CD4-positive, alpha-beta T cell treated with Interleukin-12 subunit alpha and Interleukin-12 subunit beta, for 1 hour (primary cell): ENCODE data around the gene NISCH.
"Not testable (repeated sequence)": the region's sequence is repeated elsewhere in the genome, so short reads cannot be mapped to it uniquely, and the experiment has no call there.

ENCODE experiments used
- DNase-seq: peaks from one replicate; pipeline ENCODE4 v3.0.0-alpha.2; 2020

Gene NISCH

DNA sequence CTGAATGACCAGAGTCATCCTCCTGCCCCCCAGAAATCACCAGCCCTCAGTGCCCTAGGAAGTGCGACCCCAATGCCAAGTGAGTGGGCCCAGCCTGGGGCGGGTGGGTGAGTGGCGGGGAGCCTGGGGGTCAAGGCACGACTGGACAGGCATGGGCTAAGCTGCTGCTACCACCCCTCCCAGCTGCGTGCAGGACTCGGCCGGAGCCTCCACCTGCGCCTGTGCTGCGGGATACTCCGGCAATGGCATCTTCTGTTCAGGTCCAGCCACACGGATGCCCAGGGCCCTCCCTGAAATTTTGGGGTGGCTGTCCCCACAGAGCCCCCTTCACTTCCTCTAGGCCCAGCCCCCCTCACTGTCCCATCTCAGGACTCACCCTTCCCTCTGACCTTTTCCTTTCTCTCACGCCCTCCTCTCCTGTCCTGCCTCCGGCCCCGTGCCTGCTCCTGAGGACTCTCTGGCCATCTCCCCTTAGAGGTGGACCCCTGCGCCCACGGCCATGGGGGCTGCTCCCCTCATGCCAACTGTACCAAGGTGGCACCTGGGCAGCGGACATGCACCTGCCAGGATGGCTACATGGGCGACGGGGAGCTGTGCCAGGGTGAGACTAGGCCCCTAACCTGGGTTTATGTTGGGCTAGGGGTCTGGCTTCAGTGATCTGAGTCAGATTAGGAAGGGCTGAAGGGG lies 61.2 kb downstream of the NISCH start:
- no peak for DNase-seq

GRCh38 chr3:52517796-52518722 lies 62.7 kb downstream of the NISCH start:
- no peak for DNase-seq

GRCh38 chr3:52518723-52519444 lies 63.5 kb downstream of the NISCH start:
- no peak for DNase-seq

DNA sequence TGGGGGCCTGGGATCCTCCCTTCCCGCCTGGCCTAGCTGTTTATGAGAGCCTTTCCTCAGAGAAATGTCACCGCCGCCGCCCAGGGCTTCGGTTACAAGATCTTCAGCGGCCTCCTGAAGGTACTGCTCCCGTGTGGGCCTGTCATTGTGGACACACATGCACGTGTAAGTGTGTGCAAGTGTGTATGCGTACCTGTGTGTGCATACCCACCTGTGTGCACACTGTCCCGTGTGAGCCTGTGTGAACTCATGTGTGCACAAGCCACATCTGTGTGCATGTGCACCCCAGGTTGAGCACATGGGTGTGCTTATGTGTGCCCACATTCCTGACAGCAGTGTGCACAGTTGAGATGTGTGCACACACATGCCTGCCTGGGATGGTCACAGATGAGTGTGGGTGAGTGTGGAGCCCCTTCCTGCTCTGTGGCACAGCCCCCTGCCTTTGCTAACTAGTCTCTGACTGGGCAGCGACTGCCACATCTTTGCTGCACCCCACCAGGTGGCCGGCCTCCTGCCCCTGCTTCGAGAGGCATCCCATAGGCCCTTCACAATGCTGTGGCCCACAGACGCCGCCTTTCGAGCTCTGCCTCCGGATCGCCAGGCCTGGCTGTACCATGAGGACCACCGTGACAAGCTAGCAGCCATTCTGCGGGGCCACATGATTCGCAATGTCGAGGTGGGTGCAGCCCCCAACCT lies 64.2 kb downstream of the NISCH start:
- DNase-seq = no peak

DNA sequence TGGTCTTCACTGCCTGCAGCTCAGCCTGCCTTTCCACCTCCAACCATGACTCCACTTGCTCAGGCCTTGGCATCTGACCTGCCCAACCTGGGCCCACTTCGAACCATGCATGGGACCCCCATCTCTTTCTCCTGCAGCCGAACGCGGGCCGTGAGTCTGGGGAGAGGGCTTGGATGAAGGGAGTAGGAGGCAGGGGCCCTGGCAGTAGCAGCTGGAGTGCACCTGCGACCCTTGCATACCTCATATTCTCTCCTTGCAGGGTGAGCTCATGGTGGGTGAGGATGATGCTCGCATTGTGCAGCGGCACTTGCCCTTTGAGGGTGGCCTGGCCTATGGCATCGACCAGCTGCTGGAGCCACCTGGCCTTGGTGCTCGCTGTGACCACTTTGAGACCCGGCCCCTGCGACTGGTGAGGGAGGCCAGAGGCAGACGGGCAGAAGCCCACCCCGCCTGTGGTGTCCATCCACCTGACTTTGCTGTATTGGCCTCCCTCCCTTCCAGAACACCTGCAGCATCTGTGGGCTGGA lies 64.8 kb downstream of the NISCH start:
- no peak for DNase-seq

DNA sequence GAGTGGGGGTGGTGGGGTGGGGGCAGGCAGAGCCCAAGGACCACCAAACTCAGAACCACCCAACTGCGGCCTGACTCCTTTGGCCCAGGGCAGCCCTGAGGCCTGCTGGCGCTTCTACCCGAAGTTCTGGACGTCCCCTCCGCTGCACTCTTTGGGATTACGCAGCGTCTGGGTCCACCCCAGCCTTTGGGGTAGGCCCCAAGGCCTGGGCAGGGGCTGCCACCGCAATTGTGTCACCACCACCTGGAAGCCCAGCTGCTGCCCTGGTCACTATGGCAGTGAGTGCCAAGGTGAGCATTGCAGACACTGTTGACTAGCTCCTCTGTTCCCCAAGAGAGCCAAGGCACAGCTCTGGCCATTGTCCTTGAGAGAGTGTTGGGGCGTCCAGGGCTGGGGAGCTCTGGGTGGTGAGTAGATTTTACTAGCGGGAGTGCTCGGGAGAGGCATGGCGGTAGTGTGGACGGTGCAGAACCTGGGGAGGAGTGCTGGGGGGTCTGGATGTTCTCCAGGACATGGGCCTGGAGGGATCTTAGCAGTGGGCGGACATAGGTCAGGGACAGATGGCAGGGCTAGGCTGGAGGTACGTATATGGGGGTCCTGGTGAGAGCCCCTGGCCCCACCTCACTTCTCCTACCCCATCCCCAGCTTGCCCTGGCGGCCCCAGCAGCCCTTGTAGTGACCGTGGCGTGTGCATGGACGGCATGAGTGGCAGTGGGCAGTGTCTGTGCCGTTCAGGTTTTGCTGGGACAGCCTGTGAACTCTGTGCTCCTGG lies 65.5 kb downstream of the NISCH start:
- DNase-seq = no peak

GRCh38 chr3:52521488-52521824 lies 66.1 kb downstream of the NISCH start:
- no peak for DNase-seq

DNA sequence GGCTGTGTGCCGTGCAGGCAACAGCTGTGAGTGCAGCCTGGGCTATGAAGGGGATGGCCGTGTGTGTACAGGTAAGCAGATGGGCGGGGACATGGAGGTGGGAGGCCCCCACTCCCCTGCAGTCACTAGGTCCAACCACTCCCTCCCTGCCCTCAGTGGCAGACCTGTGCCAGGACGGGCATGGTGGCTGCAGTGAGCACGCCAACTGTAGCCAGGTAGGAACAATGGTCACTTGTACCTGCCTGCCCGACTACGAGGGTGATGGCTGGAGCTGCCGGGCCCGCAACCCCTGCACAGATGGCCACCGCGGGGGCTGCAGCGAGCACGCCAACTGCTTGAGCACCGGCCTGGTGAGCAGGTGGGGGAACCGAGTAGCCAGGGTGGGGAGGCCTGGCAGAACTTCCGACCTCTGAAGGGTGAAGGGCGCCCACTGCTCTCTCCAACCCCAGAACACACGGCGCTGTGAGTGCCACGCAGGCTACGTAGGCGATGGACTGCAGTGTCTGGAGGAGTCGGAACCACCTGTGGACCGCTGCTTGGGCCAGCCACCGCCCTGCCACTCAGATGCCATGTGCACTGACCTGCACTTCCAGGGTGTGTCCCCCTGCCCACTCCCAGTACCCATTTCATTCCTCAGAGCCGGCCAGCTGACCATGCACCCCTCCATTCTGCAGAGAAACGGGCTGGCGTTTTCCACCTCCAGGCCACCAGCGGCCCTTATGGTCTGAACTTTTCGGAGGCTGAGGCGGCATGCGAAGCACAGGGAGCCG lies 66.7 kb downstream of the NISCH start:
- DNase-seq = no peak

GRCh38 chr3:52522651-52523251 lies 67.3 kb downstream of the NISCH start:
- no peak for DNase-seq

DNA sequence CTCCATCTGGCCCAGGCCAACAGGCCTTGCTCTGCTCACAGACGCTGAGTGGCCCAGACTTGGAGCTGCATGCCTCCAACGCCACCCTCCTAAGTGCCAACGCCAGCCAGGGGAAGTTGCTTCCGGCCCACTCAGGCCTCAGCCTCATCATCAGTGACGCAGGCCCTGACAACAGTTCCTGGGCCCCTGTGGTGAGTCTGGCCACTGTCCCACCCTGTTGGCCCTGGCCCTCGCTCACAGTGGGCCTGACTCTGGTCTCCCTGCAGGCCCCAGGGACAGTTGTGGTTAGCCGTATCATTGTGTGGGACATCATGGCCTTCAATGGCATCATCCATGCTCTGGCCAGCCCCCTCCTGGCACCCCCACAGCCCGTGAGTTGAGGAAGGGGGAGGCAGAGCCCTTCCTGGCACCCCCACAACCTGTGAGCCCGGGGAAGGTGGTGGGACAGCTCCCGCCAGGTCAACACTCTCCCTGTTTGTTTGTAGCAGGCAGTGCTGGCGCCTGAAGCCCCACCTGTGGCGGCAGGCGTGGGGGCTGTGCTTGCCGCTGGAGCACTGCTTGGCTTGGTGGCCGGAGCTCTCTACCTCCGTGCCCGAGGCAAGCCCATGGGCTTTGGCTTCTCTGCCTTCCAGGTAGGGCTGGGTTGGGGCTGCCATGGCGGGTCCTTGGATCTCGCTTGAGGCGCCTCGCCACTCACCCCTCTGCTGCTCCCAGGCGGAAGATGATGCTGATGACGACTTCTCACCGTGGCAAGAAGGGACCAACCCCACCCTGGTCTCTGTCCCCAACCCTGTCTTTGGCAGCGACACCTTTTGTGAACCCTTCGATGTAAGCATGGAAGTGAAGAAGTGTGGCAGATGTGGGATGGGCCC lies 68.2 kb downstream of the NISCH start:
- no peak for DNase-seq

DNA sequence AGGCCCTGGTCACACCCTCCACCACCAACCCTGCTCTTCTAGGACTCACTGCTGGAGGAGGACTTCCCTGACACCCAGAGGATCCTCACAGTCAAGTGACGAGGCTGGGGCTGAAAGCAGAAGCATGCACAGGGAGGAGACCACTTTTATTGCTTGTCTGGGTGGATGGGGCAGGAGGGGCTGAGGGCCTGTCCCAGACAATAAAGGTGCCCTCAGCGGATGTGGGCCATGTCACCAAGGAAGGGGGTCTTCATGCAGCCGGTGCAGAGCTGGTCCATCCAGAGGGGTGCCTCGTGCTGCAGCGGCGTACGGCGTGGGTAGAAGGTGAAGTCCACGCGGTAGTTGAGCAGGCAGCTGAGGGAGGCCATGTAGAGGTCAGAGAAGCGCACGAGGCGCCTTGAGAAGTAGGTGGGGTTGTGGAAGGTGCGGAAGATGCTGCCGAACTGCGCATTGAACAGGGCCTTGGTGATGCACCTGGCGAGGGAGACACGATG lies 68.9 kb downstream of the NISCH start:
- no peak for DNase-seq

DNA sequence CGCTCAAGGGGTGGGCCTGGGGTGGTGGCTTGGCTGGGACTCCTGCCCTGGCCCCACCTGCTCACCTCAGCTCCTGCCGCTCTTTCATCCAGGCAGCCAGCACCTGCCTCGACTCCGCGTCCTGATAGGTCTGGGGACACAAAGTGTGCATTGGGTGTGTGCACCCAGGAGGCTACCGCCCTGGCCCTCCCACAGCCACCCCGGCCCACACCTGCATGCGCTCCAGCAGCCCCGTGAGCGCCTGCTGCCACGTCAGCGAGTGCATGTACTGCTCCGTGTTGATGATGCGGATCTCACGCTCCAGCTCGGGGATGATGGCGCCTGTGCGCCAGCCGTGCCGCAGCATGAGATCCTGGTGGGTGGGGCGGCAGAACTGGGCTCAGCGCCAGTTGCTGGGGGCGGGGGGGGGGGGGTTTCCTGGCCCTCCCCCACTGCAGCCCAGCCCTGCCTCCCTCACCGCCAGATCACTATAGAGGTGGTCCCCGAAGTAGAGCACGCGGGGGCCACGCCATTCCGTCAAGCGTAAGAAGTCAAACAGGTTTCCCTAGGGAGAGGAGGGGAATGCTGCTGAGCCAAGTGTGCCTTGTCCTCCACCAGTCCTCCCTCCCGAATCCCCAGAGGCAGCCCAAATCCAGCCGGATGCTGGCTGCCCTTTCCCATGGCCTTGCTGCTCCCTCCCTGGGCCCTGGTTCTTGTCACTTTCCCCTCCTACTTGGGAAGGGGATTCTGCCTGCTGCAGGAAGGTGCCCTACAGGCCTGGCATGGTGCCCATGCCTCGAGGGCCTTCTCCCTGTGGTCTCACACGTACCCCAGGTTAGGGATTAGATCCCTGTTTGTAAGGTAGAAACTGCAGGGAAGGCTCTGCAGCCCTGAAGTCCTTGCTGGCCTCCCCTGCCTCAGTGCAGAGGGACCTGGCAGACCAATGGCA lies 69.6 kb downstream of the NISCH start:
- DNase-seq = no peak

- no peak for DNase-seq
Observed at GRCh38 chr3:52525680-52526561, 70.5 kb downstream of the NISCH start.

- not testable (repeated sequence) for DNase-seq
Observed at GRCh38 chr3:52526671-52527038, 71.3 kb downstream of the NISCH start.

GRCh38 chr3:52527039-52527731 lies 71.8 kb downstream of the NISCH start:
- no peak for DNase-seq

- DNase-seq = no peak
Observed at GRCh38 chr3:52527732-52528585, 72.6 kb downstream of the NISCH start.
